Muscle layer of colon (tissue), 2 donors: ENCODE measurements around the gene MAML3.

Experiments used
- H3K27ac ChIP-seq: one replicate; pipeline ENCODE4 v1.7.0; 2013; ENCODE audit warnings: low read depth, mild to moderate bottlenecking, low read length, moderate library complexity
- H3K27me3 ChIP-seq, 2 donors: one replicate each; pipeline ENCODE4 v1.7.0; 2013; ENCODE audit warnings: low read length in 2 of 2, mild to moderate bottlenecking in 2 of 2; ENCODE audit not compliant: insufficient read depth in 2 of 2, control insufficient read depth in 1 of 2
- H3K36me3 ChIP-seq: one replicate; pipeline ENCODE4 v1.7.0; 2013; ENCODE audit warnings: mild to moderate bottlenecking, low read length; ENCODE audit not compliant: insufficient read depth
- H3K4me1 ChIP-seq: one replicate; pipeline ENCODE4 v1.7.0; 2013; ENCODE audit warnings: mild to moderate bottlenecking, low read length; ENCODE audit not compliant: insufficient read depth
- H3K4me3 ChIP-seq, 2 donors: one replicate each; pipeline ENCODE4 v1.7.0; 2013; ENCODE audit warnings: low read length in 2 of 2, low read depth in 1 of 2, mild to moderate bottlenecking in 1 of 2, moderate library complexity in 1 of 2
- H3K9ac ChIP-seq: one replicate; pipeline ENCODE4 v1.7.0; 2013; ENCODE audit warnings: low read length
- H3K9me3 ChIP-seq: one replicate; pipeline ENCODE4 v1.7.0; 2013; ENCODE audit warnings: mild to moderate bottlenecking, low read length
- donor health status: abdominal sarcoma.
- donor health status: Adenocarcinoma of cecum.

Gene MAML3

DNA sequence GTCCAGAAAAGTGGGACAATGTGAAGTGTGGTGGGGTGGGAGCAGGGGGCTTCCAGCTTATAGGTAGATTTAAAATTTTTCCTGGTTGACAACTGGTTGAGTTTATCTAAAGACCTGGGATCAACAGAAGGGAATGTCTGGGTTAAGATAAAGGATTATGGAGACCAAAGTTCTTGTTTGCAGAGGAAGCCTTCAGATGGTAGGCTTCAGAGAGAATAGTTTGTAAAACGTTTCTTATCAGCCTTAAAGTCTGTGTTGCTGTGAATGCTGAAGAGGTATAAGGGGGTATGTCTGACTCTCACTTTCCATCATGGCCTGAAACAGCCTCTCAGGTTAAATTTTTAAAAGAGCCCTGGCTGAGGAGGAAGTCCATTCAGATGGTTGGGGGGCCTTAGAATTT is 467.9 kb downstream of the MAML3 start:
- Histone ChIP-seq H3K27me3 (no peaks in the 10 kb centered on the region), H3K4me1 (peaks cover 3% of the 10 kb centered on the region), H3K36me3 (no peaks in the 10 kb centered on the region), H3K9me3 (no peaks in the 10 kb centered on the region), H3K4me3 (no peak overlapping the region), H3K9ac (no peak overlapping the region), H3K27ac (no peak overlapping the region)

DNA sequence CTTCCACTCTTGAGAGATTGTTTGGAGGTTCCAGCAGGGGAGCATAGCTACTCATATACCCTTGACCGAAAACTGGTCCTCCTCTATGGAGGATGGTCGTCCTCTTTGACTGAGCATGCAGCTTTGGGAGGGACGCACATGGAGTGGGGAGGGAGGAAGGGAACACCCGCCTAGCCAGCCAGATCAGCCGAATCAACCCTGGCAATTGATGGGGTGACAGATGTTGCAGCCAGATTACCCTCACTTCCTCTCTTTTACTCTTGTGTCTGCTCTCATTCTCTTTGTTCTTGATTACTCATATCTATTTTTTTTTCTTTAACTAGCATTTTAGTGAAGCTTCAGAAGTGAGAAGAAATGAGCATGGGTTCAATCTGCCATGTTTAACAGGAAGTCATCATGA is 468.8 kb downstream of the MAML3 start:
- no peak overlapping the region for H3K27ac ChIP-seq
- H3K4me3 ChIP-seq, result no peak overlapping the region
- H3K4me1 ChIP-seq, result peaks cover 3% of the 10 kb centered on the region
- H3K9me3 ChIP-seq, result no peaks in the 10 kb centered on the region
- no peaks in the 10 kb centered on the region for H3K36me3 ChIP-seq
- H3K27me3 ChIP-seq, result no peaks in the 10 kb centered on the region
- H3K9ac ChIP-seq, result no peak overlapping the region

DNA sequence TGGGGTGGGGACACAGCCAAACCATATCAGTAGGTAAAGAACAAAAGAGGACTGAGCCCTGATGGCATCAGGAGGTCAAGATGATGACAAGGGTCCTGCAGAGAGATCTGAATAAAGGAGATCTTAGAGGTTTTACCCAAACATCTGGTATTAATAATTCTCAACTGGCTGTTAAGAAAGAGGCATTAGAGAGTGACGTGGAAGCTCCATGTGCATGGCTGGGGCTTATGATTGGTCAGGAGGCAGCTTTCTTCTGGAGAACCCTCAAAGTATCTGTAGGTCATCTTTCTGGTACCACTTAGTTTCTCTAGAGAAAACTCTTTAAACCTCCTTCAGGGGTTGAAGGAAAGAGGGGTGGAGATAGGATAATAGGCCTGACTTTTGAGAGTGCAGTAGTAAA is 469.6 kb downstream of the MAML3 start:
- Histone ChIP-seq H3K9ac (no peak overlapping the region), H3K36me3 (no peaks in the 10 kb centered on the region), H3K27ac (no peak overlapping the region), H3K4me1 (peaks cover 3% of the 10 kb centered on the region), H3K4me3 (no peak overlapping the region), H3K9me3 (no peaks in the 10 kb centered on the region), H3K27me3 (no peaks in the 10 kb centered on the region)

DNA sequence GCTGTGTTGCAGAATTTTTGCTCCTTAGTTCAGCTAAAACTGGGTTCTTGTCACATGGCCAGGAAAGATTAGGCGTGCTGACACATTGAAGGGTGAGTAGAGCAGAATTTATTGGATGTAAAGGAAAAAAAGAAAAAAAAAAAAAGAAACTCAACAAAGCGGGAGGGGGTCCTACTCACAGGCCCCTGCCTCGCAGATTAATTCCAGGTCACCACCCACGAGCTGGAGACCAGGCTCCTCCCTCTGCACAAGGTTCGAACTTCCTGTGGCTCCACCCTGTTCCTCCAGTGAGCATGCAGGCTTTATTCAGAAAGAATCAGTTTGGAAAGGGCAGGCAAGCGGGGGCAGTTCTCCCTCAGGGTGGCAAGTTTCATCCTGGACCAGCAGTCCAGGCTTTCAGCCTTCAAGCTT is 471.2 kb downstream of the MAML3 start:
- H3K9me3 ChIP-seq, result no peaks in the 10 kb centered on the region
- no peak overlapping the region for H3K27ac ChIP-seq
- H3K27me3 ChIP-seq, result no peaks in the 10 kb centered on the region
- H3K4me1 ChIP-seq, result peaks cover 3% of the 10 kb centered on the region
- no peak overlapping the region for H3K9ac ChIP-seq
- peaks cover 11% of the 10 kb centered on the region for H3K36me3 ChIP-seq
- no peak overlapping the region for H3K4me3 ChIP-seq

DNA sequence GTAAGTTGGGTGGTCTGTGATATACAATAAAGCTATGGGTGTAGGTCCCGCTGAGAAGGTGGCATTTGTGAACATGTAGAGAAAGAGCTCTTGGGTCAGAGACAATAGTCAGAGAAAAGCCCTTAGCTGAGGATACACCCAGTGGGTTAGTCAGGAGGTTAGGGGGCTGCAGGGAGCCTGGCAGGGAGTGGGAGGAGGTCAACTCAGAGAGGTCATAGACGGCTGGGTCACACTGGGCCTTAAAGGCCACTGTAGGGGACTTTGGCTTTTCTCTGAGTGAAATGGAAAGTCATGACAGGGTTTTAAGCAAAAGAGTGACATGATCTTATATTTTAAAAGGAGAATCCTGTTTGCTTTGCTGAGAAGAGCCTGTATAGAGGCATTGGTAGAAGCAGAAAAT is 471.7 kb downstream of the MAML3 start:
- Histone ChIP-seq H3K4me1 (peaks cover 3% of the 10 kb centered on the region), H3K27ac (no peak overlapping the region), H3K36me3 (peaks cover 11% of the 10 kb centered on the region), H3K4me3 (no peak overlapping the region), H3K9me3 (no peaks in the 10 kb centered on the region), H3K27me3 (no peaks in the 10 kb centered on the region), H3K9ac (no peak overlapping the region)

DNA sequence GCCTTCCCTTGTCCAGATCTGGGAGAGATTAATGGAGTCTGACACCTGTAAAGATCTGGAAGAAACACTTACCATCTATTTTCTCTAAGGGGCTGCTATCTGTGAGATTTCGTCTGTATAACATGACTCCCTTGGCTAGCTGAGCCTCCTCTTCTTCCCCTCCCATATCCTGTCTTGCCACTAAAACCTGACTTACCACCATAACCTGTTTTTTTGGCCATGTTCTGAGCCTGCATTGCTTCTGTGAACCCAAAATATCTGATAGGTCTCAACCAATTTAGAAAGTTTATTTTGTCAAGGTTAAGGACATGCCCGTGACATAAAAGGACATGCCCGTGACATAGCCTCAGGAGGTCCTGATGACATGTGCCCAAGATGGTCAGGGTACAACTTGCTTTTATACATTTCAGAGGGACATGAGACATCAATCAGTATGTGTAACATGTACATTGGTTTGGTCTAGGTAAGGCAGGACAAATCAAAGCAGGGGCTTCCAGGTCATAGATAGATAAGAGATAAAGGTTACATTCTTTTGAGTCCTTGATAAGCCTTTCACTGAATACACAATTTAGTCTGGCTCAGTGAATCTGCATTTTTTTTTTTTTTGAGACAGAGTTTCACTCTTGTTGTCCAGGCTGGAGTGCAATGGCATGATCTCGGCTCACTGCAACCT is 476.9 kb downstream of the MAML3 start:
- Histone ChIP-seq H3K4me3 (no peak overlapping the region), H3K27ac (no peak overlapping the region), H3K4me1 (no peaks in the 10 kb centered on the region), H3K9me3 (no peaks in the 10 kb centered on the region), H3K27me3 (no peaks in the 10 kb centered on the region), H3K36me3 (peaks cover 11% of the 10 kb centered on the region), H3K9ac (no peak overlapping the region)

DNA sequence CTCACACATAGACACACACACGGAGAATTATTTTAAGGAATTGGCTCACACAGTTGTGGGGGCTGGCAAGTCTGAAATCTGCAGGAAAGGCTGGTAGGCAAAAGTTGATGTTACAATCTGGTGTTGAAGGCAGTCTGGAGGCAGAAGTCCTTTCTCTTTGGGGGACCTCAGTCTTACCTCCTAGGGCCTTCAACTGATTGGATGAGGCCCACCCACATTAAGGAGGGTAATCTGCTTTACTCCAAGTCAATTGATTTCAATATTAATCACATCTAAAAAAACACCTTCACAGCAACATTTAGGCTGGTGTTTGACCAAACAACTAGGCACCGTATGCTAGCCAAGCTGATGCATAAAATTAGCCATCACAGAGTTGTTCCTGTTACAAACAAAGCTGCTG is 477.6 kb downstream of the MAML3 start:
- Histone ChIP-seq H3K9ac (no peak overlapping the region), H3K4me3 (no peak overlapping the region), H3K27ac (no peak overlapping the region), H3K9me3 (no peaks in the 10 kb centered on the region), H3K4me1 (no peaks in the 10 kb centered on the region), H3K27me3 (no peaks in the 10 kb centered on the region), H3K36me3 (peaks cover 11% of the 10 kb centered on the region)

DNA sequence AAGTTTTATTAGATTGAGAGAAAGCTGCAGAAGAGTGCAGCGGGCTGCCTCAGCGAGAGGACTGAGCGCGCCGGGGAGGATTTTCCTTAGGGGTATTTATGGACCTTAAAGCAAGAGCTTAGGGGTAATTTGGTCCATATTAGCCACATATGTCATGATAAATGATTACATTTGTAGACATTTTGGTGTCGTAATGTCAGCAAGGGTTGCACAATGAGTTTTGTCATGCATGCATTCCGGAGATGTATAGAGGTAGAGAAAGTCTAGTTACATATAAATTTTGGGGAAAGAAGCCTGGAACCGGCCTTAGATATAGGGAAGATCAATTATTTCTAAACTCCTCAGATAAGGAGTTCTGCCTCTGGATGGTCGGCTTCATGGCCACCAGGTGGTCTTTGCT is 478.3 kb downstream of the MAML3 start:
- no peaks in the 10 kb centered on the region for H3K4me1 ChIP-seq
- H3K4me3 ChIP-seq, result no peak overlapping the region
- no peaks in the 10 kb centered on the region for H3K9me3 ChIP-seq
- H3K9ac ChIP-seq, result no peak overlapping the region
- peaks cover 11% of the 10 kb centered on the region for H3K36me3 ChIP-seq
- no peak overlapping the region for H3K27ac ChIP-seq
- H3K27me3 ChIP-seq, result no peaks in the 10 kb centered on the region

DNA sequence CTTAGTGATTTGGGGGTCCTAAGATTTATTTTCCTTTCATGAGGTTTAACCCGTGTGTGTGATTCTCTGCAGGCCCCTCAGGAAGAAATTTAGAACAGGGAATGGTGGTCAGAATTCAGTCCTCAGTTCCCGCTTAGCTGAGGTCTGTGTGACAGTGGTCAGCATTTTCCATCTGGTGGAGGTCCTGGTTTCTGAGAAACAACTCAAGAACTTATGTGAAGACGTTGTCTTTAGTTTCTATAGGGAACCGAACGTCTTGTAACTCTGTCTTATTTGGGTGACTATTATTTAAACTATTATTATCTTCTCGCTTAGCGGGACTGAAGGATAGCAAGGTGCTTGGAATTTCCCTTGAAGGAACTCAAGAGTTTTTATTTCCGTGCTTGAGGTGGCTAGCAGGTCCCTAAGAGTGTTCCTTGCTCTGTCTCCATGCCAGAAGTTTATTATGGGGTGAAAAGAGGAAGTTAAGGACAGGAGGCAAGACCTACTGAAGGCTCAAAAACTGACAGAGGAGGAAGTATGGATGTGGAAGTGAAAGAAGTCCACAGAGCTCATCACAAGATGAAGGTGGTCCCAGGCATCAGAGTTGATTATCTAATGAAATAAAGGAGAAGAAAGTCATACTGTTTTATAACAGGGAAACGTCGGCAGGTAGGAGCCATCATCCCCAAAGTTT is 479.0 kb downstream of the MAML3 start:
- Histone ChIP-seq H3K36me3 (peaks cover 11% of the 10 kb centered on the region), H3K9me3 (no peaks in the 10 kb centered on the region), H3K27me3 (no peaks in the 10 kb centered on the region), H3K9ac (no peak overlapping the region), H3K4me3 (no peak overlapping the region), H3K4me1 (no peaks in the 10 kb centered on the region), H3K27ac (no peak overlapping the region)

DNA sequence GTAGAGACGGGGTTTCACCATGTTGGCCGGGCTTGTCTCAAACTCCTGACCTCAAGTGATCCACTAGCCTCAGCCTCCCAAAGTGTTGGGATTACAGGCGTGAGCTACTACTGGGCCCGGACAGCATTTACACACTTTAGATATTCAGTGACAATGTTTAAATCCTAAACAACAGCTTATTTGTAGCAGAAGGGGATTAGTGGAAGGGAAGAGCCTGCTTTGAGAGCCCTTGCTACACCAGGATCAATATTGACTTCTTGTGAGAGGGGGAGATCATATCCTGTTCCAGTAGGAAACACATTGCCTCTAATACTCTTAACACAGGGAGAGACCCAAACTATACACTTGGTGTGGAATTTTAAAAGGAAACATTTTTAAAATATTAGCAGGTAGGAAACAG is 481.3 kb downstream of the MAML3 start:
- no peak overlapping the region for H3K9ac ChIP-seq
- H3K9me3 ChIP-seq, result no peaks in the 10 kb centered on the region
- no peak overlapping the region for H3K4me3 ChIP-seq
- no peaks in the 10 kb centered on the region for H3K27me3 ChIP-seq
- no peak overlapping the region for H3K27ac ChIP-seq
- H3K36me3 ChIP-seq, result no peaks in the 10 kb centered on the region
- H3K4me1 ChIP-seq, result peaks cover 4% of the 10 kb centered on the region

DNA sequence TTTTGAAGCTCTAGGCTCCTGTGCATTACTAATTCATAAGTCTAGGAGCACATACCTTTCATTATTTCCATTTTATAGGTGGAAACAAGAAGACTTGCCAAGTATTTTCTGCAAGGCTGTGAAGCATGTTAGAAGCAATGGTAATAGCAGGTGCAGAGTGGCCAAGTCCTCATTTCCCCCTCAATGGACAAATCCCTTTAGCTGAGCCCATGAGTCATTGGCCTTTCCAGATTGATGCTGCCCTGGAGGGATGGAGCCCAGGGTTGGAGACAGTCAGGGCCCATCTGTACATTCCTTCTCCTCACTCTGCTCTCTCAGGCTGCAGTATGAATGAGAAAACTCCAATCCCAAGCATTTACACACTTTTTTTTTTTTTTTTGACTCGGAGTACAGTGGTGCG is 481.8 kb downstream of the MAML3 start:
- no peaks in the 10 kb centered on the region for H3K36me3 ChIP-seq
- H3K9me3 ChIP-seq, result no peaks in the 10 kb centered on the region
- no peak overlapping the region for H3K4me3 ChIP-seq
- H3K4me1 ChIP-seq, result peaks cover 8% of the 10 kb centered on the region
- no peaks in the 10 kb centered on the region for H3K27me3 ChIP-seq
- no peak overlapping the region for H3K27ac ChIP-seq
- H3K9ac ChIP-seq, result no peak overlapping the region

- no peaks in the 10 kb centered on the region for H3K36me3 ChIP-seq
- no peak overlapping the region for H3K4me3 ChIP-seq
- H3K9ac ChIP-seq, result no peak overlapping the region
- no peak overlapping the region for H3K27ac ChIP-seq
- peaks cover 19% of the 10 kb centered on the region for H3K4me1 ChIP-seq
- no peaks in the 10 kb centered on the region for H3K27me3 ChIP-seq
- H3K9me3 ChIP-seq, result no peaks in the 10 kb centered on the region
Observed at GRCh38 chr4:139670775-139671174, 483.2 kb downstream of the MAML3 start.
